ENCODE data around the gene KIAA1328. TPM values are rescaled to one million over a fixed set of nuclear protein-coding genes. Genes with fewer than 3 reads are reported as not detected.
"Not testable (repeated sequence)": the region's sequence is repeated elsewhere in the genome, so short reads cannot be mapped to it uniquely, and the experiment has no call there.

Gene KIAA1328
- total RNA-seq, 1 donor from 2014 or later: 10.7 TPM

GRCh38 chr18:36903215-36903928 lies 74.4 kb downstream of the KIAA1328 start:
- no peak overlapping the region for H3K27ac Mint-ChIP-seq (ENCODE audit: unreplicated experiment)
- H3K36me3 Mint-ChIP-seq (ENCODE audit: unreplicated experiment): peaks cover 9% of the 10 kb centered on the region
- H3K4me1 Mint-ChIP-seq (ENCODE audit: unreplicated experiment): peaks cover 25% of the 10 kb centered on the region
- H3K27me3 Mint-ChIP-seq (ENCODE audit: unreplicated experiment): no peaks in the 10 kb centered on the region
- no peaks in the 10 kb centered on the region for H3K9me3 Mint-ChIP-seq (ENCODE audit: unreplicated experiment)
- no peak overlapping the region for H3K4me3 Mint-ChIP-seq (ENCODE audit: unreplicated experiment)
- DNase-seq (ENCODE audit: extremely low spot score, unreplicated experiment): no peak
- no peak for TF ChIP-seq CTCF (IDR thresholded peaks at IDR 0.05)

GRCh38 chr18:36905571-36905970 lies 76.6 kb downstream of the KIAA1328 start:
- no peak for DNase-seq (ENCODE audit: extremely low spot score, unreplicated experiment)
- H3K27me3 Mint-ChIP-seq (ENCODE audit: unreplicated experiment): no peaks in the 10 kb centered on the region
- H3K27ac Mint-ChIP-seq (ENCODE audit: unreplicated experiment): no peak overlapping the region
- no peaks in the 10 kb centered on the region for H3K9me3 Mint-ChIP-seq (ENCODE audit: unreplicated experiment)
- peaks cover 2% of the 10 kb centered on the region for H3K36me3 Mint-ChIP-seq (ENCODE audit: unreplicated experiment)
- peaks cover 25% of the 10 kb centered on the region for H3K4me1 Mint-ChIP-seq (ENCODE audit: unreplicated experiment)
- no peak overlapping the region for H3K4me3 Mint-ChIP-seq (ENCODE audit: unreplicated experiment)
- no peak for TF ChIP-seq CTCF (IDR thresholded peaks at IDR 0.05)

DNA sequence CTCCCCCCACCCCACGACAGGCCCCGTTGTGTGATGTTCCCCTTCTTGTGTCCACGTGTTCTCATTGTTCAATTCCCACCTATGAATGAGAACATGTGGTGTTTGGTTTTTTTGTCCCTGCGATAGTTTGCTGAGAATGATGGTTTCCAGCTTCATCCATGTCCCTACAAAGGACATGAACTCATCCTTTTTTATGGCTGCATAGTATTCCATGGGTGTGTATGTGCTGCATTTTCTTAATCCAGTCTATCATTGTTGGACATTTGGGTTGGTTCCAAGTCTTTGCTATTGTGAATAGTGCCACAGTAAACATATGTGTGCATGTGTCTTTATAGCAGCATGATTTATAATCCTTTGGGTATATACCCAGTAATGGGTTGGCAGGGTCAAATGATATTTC lies 80.4 kb downstream of the KIAA1328 start:
- DNase-seq (ENCODE audit: extremely low spot score, unreplicated experiment); H3K27me3 Mint-ChIP-seq (ENCODE audit: unreplicated experiment); H3K36me3 Mint-ChIP-seq (ENCODE audit: unreplicated experiment); H3K4me3 Mint-ChIP-seq (ENCODE audit: unreplicated experiment); H3K4me1 Mint-ChIP-seq (ENCODE audit: unreplicated experiment); H3K9me3 Mint-ChIP-seq (ENCODE audit: unreplicated experiment); H3K27ac Mint-ChIP-seq (ENCODE audit: unreplicated experiment): not testable (repeated sequence)

DNA sequence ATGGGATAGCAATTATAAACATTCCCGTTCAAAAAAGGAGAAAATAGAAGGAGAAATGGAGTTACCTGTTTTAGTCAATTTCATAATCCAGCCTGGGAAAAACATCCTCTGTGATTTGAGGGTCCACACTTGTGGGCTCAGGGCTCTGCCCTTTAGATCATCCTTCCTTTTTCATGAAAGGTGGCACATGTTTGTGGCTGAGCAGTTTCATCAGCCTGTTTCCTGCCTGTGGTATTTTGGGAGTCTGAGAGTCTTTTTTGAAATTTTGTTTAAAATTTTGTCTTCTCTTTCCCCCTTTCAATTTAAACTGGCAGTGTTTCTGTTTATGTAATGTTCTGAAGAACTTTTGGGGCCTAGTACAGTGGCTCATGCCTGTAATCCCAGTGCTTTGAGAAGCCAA lies 84.0 kb downstream of the KIAA1328 start:
- no peak for DNase-seq (ENCODE audit: extremely low spot score, unreplicated experiment)
- Mint-ChIP-seq H3K27ac (ENCODE audit: unreplicated experiment) (no peak overlapping the region), H3K27me3 (ENCODE audit: unreplicated experiment) (no peaks in the 10 kb centered on the region), H3K36me3 (ENCODE audit: unreplicated experiment) (no peaks in the 10 kb centered on the region), H3K4me1 (ENCODE audit: unreplicated experiment) (peaks cover 2% of the 10 kb centered on the region), H3K4me3 (ENCODE audit: unreplicated experiment) (no peak overlapping the region), H3K9me3 (ENCODE audit: unreplicated experiment) (no peaks in the 10 kb centered on the region)
- no peak for TF ChIP-seq CTCF (IDR thresholded peaks at IDR 0.05)

- H3K36me3 Mint-ChIP-seq (ENCODE audit: unreplicated experiment): peaks cover 12% of the 10 kb centered on the region
- H3K9me3 Mint-ChIP-seq (ENCODE audit: unreplicated experiment): no peaks in the 10 kb centered on the region
- DNase-seq (ENCODE audit: extremely low spot score, unreplicated experiment): no peak
- peaks cover 2% of the 10 kb centered on the region for H3K4me1 Mint-ChIP-seq (ENCODE audit: unreplicated experiment)
- no peaks in the 10 kb centered on the region for H3K27me3 Mint-ChIP-seq (ENCODE audit: unreplicated experiment)
- no peak overlapping the region for H3K4me3 Mint-ChIP-seq (ENCODE audit: unreplicated experiment)
- no peak overlapping the region for H3K27ac Mint-ChIP-seq (ENCODE audit: unreplicated experiment)
- TF ChIP-seq CTCF (IDR thresholded peaks at IDR 0.05): no peak
Observed at GRCh38 chr18:36917907-36918306, 89.0 kb downstream of the KIAA1328 start.
